Stomach (tissue), 9 donors: Measurements from ENCODE around the gene YAF2. TPM values are rescaled to one million over a fixed set of nuclear protein-coding genes. Genes with fewer than 3 reads are reported as not detected.

Experiments used
- DNase-seq, 2 donors: peaks; one replicate each; pipeline versions ENCODE4 v3.0.0 to v3.0.0-alpha.2; 2013 to 2019
- H3K27ac ChIP-seq, 5 donors: fragments of 200-600 bp in 4 of 5; sonication (generic) in 4 of 5; one replicate each; pipeline ENCODE4 v1.5.1; 2013 to 2019; ENCODE audit warnings: mild to moderate bottlenecking in 1 of 5, moderate library complexity in 1 of 5
- H3K27me3 ChIP-seq, 3 donors: fragments of 200-600 bp; sonication (generic); one replicate each; pipeline ENCODE4 v1.5.1; 2017 to 2019; ENCODE audit warnings: mixed run types in 1 of 3
- H3K36me3 ChIP-seq, 4 donors: fragments of 200-600 bp; sonication (generic); 1 replicate in 3 of 4; 2 replicates in 1 of 4; pipeline ENCODE4 v1.5.1; 2016 to 2019
- H3K4me1 ChIP-seq, 4 donors: fragments of 200-600 bp; sonication (generic); one replicate each; pipeline ENCODE4 v1.5.1; 2016 to 2019
- H3K4me3 ChIP-seq, 4 donors: fragments of 200-600 bp; sonication (generic) in 3 of 4; one replicate each; pipeline ENCODE4 v1.5.1; 2016 to 2019; ENCODE audit warnings: mild to moderate bottlenecking in 1 of 4
- H3K9me3 ChIP-seq, 4 donors: fragments of 200-600 bp; sonication (generic); one replicate each; pipeline ENCODE4 v1.5.1; 2016 to 2019
- CTCF ChIP-seq, 7 experiments: fragments of 450-650 bp in 4 of 7; fragments of 200-600 bp in 3 of 7; sonication (generic) in 3 of 7; IDR thresholded peaks; one replicate each; pipeline ENCODE4 v1.5.1; 2016 to 2019; ENCODE audit warnings: antibody characterized with exemption in 7 of 7, control low read depth in 2 of 7, mild to moderate bottlenecking in 1 of 7
- EP300 ChIP-seq: sonication (generic); formaldehyde crosslinking; IDR thresholded peaks from one replicate; pipeline ENCODE4 v1.6.1; 2017; ENCODE audit warnings: antibody characterized with exemption
- POLR2A ChIP-seq, 4 donors: fragments of 450-650 bp; IDR thresholded peaks; one replicate each; pipeline ENCODE4 v1.6.1; 2016; ENCODE audit warnings: antibody characterized with exemption in 4 of 4, control low read depth in 2 of 4, mild to moderate bottlenecking in 1 of 4, moderate library complexity in 1 of 4
- POLR2AphosphoS5 ChIP-seq, 3 donors: sonication (generic); formaldehyde crosslinking; IDR thresholded peaks; one replicate each; pipeline ENCODE4 v1.6.1; 2016; ENCODE audit warnings: antibody characterized with exemption in 3 of 3
- WGBS, 5 donors: extraction: QIAGEN DNeasy Blood & Tissue Kit in 3 of 5; methylation state at CpG; one replicate each; pipeline versions ENCODE4 v1.1.5 to v1.1.7; 2013 to 2018; 5-methylcytosine and 5-hydroxymethylcytosine counted together
- intact Hi-C: fragments of 100-400 bp; cut with DNase I; formaldehyde crosslinking; loops from one replicate; pipeline ENCODE4 v1.15.1; 2023; ENCODE audit warnings: low total_unique reads
- polyA plus RNA-seq, 3 donors: library from polyadenylated mRNA; stranded (reverse); fragments of 200-250 nt; gene quantifications; one replicate each; pipeline ENCODE4 v1.2.3, GENCODE V29; 2013
- total RNA-seq, 5 donors: library from RNA; depleted of rRNA; stranded (reverse); fragments of >200 nt; gene quantifications; one replicate each; pipeline versions ENCODE4 v1.1.0 to v1.2.3, GENCODE V29; 2014 to 2016
- donor health status: healthy with polysubstance abuse.
- donor health status: Bipolar disorder and iron deficiency.
- donor health status: healthy.

The YAF2 gene
- total and polyA plus RNA-seq, 8 donors, result 8.7 to 91.0 (median 36.6) TPM

- no peak for DNase-seq
- H3K4me3 ChIP-seq, result no peak overlapping the region
- H3K27ac ChIP-seq, result no peak overlapping the region
- TF ChIP-seq EP300 (no peak), POLR2AphosphoS5 (IDR thresholded peaks at IDR 0.05) (no peak), POLR2A (IDR thresholded peaks at IDR 0.05) (no peak), CTCF (IDR thresholded peaks at IDR 0.05) (no peak)
- intact Hi-C loops, result no loop called here
- H3K36me3 ChIP-seq, result no peaks in the 10 kb centered on the region
- peaks cover 0 to 6% (median 0%) of the 10 kb centered on the region in 4 donors for H3K4me1 ChIP-seq
- no peaks in the 10 kb centered on the region for H3K27me3 ChIP-seq
- H3K9me3 ChIP-seq, result peaks cover 0 to 2% (median 0%) of the 10 kb centered on the region in 4 donors
Measured at GRCh38 chr12:42278128-42278510, 40.1 kb upstream of the YAF2 start.

- no peak overlapping the region for H3K27ac ChIP-seq
- TF ChIP-seq POLR2AphosphoS5 (IDR thresholded peaks at IDR 0.05) (no peak), POLR2A (IDR thresholded peaks at IDR 0.05) (no peak), CTCF (IDR thresholded peaks at IDR 0.05) (no peak), EP300 (no peak)
- H3K36me3 ChIP-seq, result no peaks in the 10 kb centered on the region
- H3K4me1 ChIP-seq, result peaks cover 0 to 6% (median 0%) of the 10 kb centered on the region in 4 donors
- H3K9me3 ChIP-seq, result peaks cover 0 to 6% (median 0%) of the 10 kb centered on the region in 4 donors
- peak in 1 of 2 donors; percentile 61 for DNase-seq
- no peak overlapping the region for H3K4me3 ChIP-seq
- 72 to 83% (median 77%) methylated on average over 6 of the region's 6 CpGs for WGBS, 5 donors
- intact Hi-C loops, result no loop called here
- H3K27me3 ChIP-seq, result no peaks in the 10 kb centered on the region
Measured at GRCh38 chr12:42277396-42278127, 39.5 kb upstream of the YAF2 start.

GRCh38 chr12:42275499-42275898, 37.5 kb upstream of the YAF2 start:
- TF ChIP-seq POLR2A (IDR thresholded peaks at IDR 0.05) (no peak), POLR2AphosphoS5 (IDR thresholded peaks at IDR 0.05) (no peak), CTCF (IDR thresholded peaks at IDR 0.05) (no peak), EP300 (no peak)
- Histone ChIP-seq H3K27ac (no peak overlapping the region), H3K9me3 (peaks cover 0 to 6% (median 0%) of the 10 kb centered on the region in 4 donors), H3K36me3 (no peaks in the 10 kb centered on the region), H3K4me3 (no peak overlapping the region), H3K27me3 (no peaks in the 10 kb centered on the region), H3K4me1 (no peaks in the 10 kb centered on the region)
- intact Hi-C loops, result no loop called here
- no peak for DNase-seq
- WGBS, 5 donors, result 88 to 97% (median 93%) methylated on average over 4 of the region's 4 CpGs

- H3K27ac ChIP-seq, result no peak overlapping the region
- WGBS, 5 donors, result 96 to 98% (median 96%) methylated on average over 5 to 21 of the region's 21 CpGs
- no peaks in the 10 kb centered on the region for H3K4me1 ChIP-seq
- no peak for DNase-seq
- no peaks in the 10 kb centered on the region for H3K36me3 ChIP-seq
- intact Hi-C loops, result no loop called here
- no peaks in the 10 kb centered on the region for H3K27me3 ChIP-seq
- H3K9me3 ChIP-seq, result peaks cover 0 to 6% (median 0%) of the 10 kb centered on the region in 4 donors
- TF ChIP-seq CTCF (IDR thresholded peaks at IDR 0.05) (no peak), POLR2A (IDR thresholded peaks at IDR 0.05) (no peak), POLR2AphosphoS5 (IDR thresholded peaks at IDR 0.05) (no peak), EP300 (no peak)
- H3K4me3 ChIP-seq, result no peak overlapping the region
Measured at GRCh38 chr12:42273706-42274105, 35.7 kb upstream of the YAF2 start.
